ENCODE measurements around the gene GBGT1.
"Not testable (repeated sequence)": the region's sequence is repeated elsewhere in the genome, so short reads cannot be mapped to it uniquely, and the experiment has no call there.

The GBGT1 gene

GRCh38 chr9:133194597-133194996 is 30.9 kb upstream of the GBGT1 start:
- DNase-seq = no peak

DNA sequence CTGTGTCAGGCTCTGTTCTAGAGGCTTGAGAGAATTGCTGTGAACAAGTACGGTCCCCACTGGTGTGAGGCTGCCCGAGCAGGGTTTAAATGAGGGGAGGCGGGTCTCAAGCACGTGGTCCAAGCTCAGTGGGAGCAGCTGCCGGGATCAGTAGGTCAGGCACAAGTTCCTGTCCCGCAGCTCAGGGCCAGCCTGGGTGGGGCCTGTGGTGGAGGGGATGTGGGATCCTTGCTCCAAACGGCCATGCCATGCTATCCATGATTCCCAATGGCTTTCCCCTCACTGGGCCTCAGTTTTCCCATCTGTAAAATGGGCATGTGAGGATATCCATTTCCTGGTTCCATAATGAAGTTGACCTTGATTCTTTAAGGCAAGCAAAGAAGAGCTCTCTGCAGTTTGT is 28.3 kb upstream of the GBGT1 start:
- DNase-seq = no peak

DNA sequence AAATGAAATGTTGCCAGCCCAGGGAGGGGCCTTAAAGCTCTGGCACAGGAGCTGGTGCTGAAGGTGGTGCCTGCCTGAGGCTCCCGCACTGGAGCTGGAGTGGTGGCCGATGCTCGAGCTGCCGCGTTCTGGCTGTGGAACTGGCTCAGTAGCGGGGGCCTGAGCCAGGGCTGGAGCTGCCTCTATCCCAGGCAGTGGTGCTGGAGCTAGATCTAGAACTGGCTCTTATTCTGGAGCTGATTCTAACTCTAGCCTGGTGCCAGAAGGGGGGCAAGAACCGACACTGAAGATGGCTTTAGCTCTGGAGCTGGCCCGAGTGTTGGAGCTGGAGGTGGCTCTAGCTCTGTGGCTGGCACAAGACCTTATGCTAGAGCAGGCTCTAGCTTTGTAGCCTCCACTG is 26.1 kb upstream of the GBGT1 start:
- no peak for DNase-seq

- DNase-seq = no peak
These were observed 25.1 kb upstream of the GBGT1 start for GRCh38 chr9:133188843-133189180.

- DNase-seq = peak; percentile 81
These were observed 24.5 kb upstream of the GBGT1 start for GRCh38 chr9:133188006-133188842.

DNA sequence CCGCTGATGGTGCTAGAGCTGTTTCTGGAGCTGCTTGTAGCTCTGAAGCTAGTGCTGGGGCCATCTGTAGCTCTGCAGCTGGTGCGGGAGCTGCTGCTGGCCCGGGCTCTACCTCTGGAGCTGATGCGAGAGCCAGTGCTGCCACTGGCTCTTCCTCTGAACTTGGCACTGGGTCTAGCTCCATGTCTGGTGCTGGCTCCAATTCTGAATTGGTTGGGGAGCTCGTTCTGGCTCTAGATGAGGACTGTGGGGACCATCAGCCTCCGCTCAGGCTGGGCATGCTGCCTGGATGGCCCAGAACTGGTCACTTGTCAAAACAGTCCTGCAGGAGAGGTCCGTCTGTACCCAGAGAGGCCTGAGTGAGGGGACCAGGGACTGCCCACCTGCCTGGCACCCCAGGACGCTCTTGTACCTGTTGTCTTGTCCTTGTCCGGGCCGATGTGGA is 23.9 kb upstream of the GBGT1 start:
- no peak for DNase-seq

- DNase-seq = no peak
These were observed 23.0 kb upstream of the GBGT1 start for GRCh38 chr9:133186736-133187135.

GRCh38 chr9:133184971-133185370 is 21.3 kb upstream of the GBGT1 start:
- peak; percentile 93 for DNase-seq

DNA sequence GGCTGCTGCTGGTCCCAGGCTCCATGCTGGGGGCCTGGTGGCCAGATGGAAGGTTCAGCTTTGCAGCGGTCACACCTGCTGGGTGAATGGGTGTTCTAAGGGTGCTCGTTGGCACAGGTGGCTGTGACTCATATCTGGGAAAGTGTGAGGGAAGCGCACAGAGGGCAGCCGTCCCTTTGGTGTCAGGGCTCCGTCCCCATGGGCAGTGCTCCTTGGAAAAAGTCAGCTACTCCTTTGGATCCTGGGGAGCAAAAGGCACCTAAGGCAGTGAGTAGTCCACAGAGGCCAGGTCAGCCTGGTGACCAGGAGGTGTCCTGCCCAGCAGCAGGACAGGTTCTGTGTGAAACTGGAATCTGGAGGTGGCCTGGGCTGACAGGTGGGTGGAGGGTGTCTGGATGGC is 18.4 kb upstream of the GBGT1 start:
- DNase-seq = no peak

DNA sequence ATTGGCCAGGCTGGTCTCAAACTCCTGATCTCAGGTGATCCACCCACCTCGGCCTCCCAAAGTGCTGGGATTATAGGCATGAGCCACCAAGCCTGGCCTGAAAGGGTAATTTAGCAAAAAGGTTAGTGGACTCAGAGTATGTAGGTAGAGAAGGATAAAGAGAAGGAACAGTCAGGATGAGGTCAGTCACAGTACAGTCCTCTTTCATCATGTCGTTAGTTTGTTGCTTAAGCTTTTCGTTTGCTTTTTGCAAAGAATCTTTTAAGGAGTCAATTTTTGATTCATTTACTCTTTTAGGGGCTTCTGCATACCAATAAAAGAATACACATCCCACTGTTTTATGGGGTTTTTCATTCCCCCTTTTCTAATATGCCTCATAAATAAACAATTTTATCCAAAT is 17.8 kb upstream of the GBGT1 start:
- no peak for DNase-seq

DNA sequence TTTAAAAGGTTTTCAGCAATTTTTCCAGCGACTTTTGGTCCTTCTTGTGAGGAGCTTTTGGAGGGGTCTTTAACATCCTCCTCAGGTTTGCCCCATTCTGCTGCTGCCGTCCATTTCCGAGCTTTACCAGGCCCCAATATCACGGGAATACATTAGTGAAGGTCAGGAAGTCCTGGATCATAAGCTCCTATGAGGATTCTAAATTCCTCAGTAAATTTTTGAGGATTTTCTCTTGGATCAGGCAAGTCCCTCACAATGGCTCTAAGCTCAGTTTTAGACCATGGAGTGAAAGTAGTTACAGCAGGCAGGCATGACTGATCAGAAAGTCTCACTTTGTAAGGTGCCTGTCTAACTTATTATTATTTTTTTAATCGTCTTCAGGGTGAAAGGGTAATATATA is 17.2 kb upstream of the GBGT1 start:
- DNase-seq = no peak

- DNase-seq = no peak
These were observed 9.3 kb upstream of the GBGT1 start for GRCh38 chr9:133173056-133173455.

DNA sequence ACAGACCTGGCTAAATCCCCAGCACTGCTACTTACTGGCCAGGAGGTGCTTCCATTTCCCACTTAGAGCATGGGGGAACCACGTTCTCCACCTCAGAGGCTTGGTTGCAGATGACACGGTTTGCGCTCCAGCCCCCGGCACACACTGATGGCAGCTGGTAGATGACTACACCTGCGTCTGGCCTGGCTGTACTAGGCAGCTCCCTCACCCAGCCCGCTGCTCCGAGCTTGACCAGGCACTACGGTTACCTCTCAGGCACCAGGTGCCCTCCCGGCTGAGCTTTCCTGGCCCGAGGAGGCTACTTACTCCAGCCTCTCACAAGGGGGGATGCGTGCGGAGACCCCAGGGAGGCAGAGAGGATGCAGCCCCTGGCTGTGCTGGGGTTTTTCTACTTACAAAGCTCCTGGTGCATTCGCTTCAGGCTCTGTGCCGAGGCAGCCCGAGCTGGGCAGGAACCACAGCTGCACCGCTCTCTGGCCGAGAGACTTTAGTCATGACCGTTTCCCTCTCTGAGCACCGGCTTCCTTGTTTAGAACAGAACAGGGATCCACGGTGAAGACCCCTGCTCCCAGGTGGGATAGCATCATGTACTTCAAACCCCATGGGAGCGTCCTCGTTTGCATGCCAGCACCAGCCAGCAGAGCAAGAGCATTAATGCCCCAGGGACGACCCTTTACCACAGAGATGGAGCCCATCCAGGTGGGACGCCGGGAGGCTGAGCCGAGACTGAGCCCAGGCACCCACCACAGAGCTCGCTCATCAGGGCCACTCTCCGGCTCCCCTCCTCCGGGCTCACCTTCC is 7.6 kb upstream of the GBGT1 start:
- peak; percentile 38 for DNase-seq

DNA sequence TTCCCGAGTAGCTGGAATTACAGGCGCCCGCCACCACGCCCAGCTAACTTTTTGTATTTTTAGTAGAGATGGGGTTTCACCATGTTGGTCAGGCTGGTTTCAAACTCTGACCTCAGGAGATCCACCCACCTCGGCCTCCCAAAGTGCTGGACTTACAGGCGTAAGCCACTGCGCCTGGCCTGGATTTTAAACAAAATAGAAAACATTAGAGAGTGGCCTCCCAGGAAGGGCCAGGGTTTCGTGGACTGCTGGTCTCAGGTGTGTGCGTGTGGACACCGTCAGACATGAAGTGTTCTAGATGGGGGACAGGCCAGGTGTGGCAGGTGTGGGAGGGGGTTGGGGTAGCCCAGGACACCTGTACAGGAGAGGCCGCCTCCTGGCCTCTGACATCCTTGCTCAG is 7.0 kb upstream of the GBGT1 start:
- no peak for DNase-seq

DNA sequence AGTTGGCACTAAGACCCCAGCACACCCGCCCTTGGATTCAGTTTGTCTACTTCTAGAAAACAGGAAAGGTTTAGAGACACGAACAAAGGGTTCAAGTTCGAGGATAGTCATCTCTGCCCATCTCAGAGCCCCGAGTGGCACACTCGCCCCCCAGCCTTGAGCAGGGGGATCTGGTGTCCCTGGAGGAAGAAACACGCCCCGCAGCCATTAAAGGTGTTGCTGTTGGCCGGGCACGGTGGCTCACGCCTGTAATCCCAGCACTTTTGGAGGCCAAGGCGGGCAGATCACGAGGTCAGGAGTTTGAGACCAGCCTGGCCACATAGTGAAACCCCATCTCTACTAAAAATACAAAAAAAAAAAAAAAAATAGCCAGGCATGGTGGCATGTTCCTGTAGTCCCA is 6.0 kb upstream of the GBGT1 start:
- not testable (repeated sequence) for DNase-seq

DNA sequence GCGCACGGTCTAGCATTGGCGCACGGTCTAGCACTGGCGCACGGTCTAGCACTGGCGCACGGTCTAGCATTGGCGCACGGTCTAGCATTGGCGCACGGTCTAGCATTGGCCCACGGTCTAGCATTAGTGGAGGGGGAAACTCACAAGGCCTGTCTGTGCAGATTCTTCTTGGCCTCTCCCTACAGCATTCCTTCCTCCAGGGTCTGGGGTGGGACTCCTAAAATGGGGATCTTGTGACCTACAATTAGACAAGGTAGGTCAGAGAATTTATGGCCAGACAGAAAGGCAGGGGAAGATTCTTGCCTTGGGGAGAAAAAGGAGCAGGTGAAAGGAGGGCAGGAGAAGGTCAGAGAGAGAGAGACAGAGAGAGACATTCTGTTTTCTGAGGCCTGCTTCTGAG is 5.4 kb upstream of the GBGT1 start:
- DNase-seq = no peak

DNA sequence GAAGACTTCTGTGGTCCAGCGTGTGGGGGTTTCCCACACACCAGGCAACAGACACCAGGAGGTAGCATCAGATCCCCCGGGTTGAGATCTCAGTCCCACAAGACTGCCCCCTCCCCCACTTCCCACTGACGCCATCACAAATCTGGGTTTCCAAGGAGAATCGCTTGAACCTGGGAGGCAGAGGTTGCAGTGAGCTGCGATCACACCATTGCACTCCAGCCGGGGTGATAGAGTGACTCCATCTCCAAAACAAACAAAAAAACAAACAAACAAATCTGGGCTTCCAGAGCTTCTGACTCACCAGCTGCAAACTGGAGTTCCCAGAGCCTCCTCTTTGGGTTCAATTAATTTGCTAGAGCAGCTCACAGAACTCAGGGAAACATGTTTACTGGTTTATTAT is 4.7 kb upstream of the GBGT1 start:
- DNase-seq = peak; percentile 63

DNA sequence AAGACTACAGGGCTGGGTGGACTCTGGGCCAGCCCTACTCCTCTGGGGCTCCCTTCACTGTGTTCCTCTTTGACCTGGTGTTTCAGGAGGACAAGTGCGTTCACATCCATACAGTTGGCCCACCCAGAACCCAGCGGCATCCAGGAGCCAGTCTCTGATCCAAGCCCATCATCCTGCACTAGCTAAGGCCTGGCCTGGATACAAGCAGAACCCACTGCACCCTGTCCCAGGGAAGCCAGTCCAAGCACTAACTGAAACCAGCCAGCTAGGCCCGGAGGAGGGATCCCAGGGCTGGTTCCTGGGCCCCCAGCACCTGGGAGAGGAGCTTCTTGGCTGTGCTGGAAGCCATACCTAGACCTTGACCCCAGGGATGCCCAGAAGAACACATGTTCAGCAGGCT is 4.1 kb upstream of the GBGT1 start:
- no peak for DNase-seq

DNA sequence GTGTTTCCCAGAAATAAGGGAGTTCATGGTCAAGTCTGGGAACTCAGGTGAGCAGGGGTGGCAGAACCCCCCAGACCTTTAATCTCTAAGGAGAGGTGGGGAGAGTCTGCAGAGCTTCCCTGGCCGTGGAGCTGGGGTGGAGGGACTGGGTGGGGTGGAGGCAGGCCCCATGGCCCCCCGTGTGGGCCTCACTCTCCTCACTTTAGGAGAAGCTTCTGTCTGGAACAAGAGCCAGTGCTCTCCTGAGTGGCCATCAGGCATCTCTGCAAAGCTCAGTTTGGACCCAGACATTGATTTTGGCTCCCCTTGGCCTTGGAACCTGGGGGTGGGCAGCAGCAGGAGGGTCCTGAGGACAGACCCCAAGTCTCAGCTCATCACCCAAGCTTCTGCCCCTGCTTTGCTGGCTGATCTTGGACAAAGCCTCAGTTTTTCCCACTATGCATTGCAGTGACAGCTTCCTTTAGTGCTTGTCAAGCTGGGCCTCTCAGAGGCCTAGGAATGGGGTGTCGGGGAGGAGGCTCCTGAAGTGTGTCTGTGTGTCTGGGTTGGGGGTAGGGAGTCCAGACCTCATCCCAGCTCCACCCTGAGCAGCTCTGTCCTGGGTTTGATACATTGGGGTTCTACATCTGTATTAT is 3.5 kb upstream of the GBGT1 start:
- DNase-seq = no peak

GRCh38 chr9:133166392-133166791 is 2.7 kb upstream of the GBGT1 start:
- peak; percentile 39 for DNase-seq

- DNase-seq = no peak
These were observed 1.7 kb upstream of the GBGT1 start for GRCh38 chr9:133165452-133165730.

DNA sequence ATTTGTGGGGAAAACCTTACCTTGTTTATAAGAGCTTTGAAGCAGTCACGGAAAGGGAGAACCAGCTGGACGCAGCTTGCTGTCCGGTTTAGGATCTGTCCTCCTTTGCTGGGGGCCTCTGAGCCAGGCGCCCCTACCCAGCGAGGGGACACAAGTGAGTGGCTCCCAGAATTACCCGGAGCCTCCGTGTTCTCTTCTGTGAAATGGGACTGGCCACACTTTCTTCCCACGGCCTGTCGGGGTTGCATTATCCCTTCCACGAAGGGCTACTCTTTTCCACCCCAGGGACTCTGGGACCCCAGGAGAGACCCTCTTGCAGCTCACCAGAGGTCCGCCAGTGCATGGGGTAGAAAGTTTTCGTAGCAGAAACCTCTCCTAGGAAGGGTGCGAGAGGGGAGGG is 477 bp upstream of the GBGT1 start:
- no peak for DNase-seq

DNA sequence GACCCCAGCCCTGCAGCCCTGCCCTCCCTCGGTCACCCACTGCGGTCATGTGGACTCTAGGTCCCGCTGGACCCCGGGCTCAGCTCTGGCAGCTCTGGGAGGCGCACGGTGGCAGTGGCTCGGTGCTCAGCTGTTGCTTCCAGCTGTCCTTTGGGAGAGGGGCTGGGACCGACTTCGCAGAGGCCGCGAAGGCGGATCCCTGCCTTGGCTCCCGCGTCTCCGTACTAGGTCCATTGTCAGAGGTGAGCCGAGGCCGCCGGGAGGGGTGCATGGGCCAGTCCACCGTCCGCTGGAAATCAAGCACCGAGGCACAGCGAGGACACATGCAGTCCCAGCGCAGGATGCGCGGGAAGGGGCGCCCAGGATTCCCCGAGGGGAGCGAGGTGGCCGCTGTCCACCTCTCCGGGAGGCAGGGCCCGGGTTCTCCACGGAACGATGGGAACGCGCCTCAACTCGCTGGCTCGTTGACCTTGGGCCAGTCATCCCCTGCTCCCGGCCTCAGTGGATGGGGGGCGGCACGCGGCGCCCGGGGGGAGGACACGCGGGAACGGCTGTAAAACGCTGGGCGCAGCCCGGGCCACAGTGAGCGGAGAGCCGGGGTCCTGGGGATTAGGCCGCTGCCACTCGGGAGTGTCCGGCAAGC is 732 bp downstream of the GBGT1 start:
- DNase-seq = no peak

DNA sequence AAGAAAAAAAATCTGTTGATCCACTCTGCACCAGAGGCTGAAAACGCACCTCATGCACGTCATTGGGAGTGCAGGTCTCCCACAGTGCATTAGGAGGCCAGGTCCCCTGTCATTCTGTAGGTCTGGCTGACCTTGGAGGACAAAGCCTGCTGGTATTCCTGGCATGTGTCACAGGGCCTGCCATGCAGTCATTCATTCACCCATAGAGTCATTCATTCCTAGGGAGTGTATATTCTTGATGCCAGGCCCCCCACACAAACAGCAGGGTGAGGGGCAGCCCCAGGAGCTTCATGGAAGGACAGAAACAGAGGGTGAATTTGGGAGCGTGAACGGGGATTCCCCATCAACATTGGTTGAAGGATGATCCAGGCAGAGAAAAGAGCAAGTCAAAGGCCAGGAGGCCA is 2.2 kb downstream of the GBGT1 start:
- DNase-seq = no peak

Data from DMS53 (cell line).